Stimulated activated naive CD8-positive, alpha-beta T cell treated with anti-CD3 and anti-CD28 coated beads, Interleukin-15, Interleukin-2, amounts not matched to agents 100 ng/mL and 50 ng/mL, for 24 hours (primary cell): ENCODE results near the gene LPCAT1.

ENCODE experiments used
- H3K27ac Mint-ChIP-seq: one replicate; pipeline ENCODE4 v1.8.0; 2021; ENCODE audit warnings: mild to moderate bottlenecking, mixed read lengths
- H3K27me3 Mint-ChIP-seq: one replicate; pipeline ENCODE4 v1.8.0; 2021; ENCODE audit warnings: mixed read lengths
- H3K36me3 Mint-ChIP-seq: one replicate; pipeline ENCODE4 v1.8.0; 2021; ENCODE audit warnings: low read depth, mixed read lengths
- H3K4me1 Mint-ChIP-seq: one replicate; pipeline ENCODE4 v1.8.0; 2021; ENCODE audit warnings: low read depth, mixed read lengths
- H3K4me3 Mint-ChIP-seq: one replicate; pipeline ENCODE4 v1.8.0; 2021; ENCODE audit warnings: mild to moderate bottlenecking, mixed read lengths
- H3K9me3 Mint-ChIP-seq: one replicate; pipeline ENCODE4 v1.8.0; 2021; ENCODE audit warnings: mixed read lengths

The LPCAT1 gene

GRCh38 chr5:1472964-1473628 is 50.7 kb downstream of the LPCAT1 start:
- Mint-ChIP-seq H3K4me1 (peaks cover 15% of the 10 kb centered on the region), H3K9me3 (no peaks in the 10 kb centered on the region), H3K27ac (no peak overlapping the region), H3K4me3 (no peak overlapping the region), H3K27me3 (no peaks in the 10 kb centered on the region), H3K36me3 (peaks cover 46% of the 10 kb centered on the region)

- peaks cover 15% of the 10 kb centered on the region for H3K4me1 Mint-ChIP-seq
- no peaks in the 10 kb centered on the region for H3K9me3 Mint-ChIP-seq
- no peaks in the 10 kb centered on the region for H3K27me3 Mint-ChIP-seq
- H3K27ac Mint-ChIP-seq = peak overlapping the region; percentile 21
- no peak overlapping the region for H3K4me3 Mint-ChIP-seq
- peaks cover 46% of the 10 kb centered on the region for H3K36me3 Mint-ChIP-seq
These were observed 51.5 kb downstream of the LPCAT1 start for GRCh38 chr5:1471997-1472963.

- Mint-ChIP-seq H3K9me3 (no peaks in the 10 kb centered on the region), H3K4me1 (peaks cover 15% of the 10 kb centered on the region), H3K4me3 (no peak overlapping the region), H3K27me3 (no peaks in the 10 kb centered on the region), H3K36me3 (peaks cover 41% of the 10 kb centered on the region), H3K27ac (no peak overlapping the region)
These were observed 52.4 kb downstream of the LPCAT1 start for GRCh38 chr5:1471240-1471853.

- Mint-ChIP-seq H3K4me3 (no peak overlapping the region), H3K27ac (peak overlapping the region; percentile 45), H3K9me3 (no peaks in the 10 kb centered on the region)
These were observed 53.0 kb downstream of the LPCAT1 start for GRCh38 chr5:1470762-1471211.

GRCh38 chr5:1468629-1469527 is 54.9 kb downstream of the LPCAT1 start:
- H3K27ac Mint-ChIP-seq = no peak overlapping the region
- H3K4me1 Mint-ChIP-seq = peaks cover 15% of the 10 kb centered on the region
- no peaks in the 10 kb centered on the region for H3K27me3 Mint-ChIP-seq
- H3K4me3 Mint-ChIP-seq = no peak overlapping the region
- H3K36me3 Mint-ChIP-seq = peaks cover 49% of the 10 kb centered on the region
- H3K9me3 Mint-ChIP-seq = peaks cover 8% of the 10 kb centered on the region

More at GRCh38 chr5:1470762-1471211, 53.0 kb downstream of the LPCAT1 start:
- peaks cover 43% of the 10 kb centered on the region for H3K36me3 Mint-ChIP-seq
- H3K4me1 Mint-ChIP-seq = peaks cover 15% of the 10 kb centered on the region
- H3K27me3 Mint-ChIP-seq = no peaks in the 10 kb centered on the region

GRCh38 chr5:1468247-1468612 is 55.5 kb downstream of the LPCAT1 start:
- Mint-ChIP-seq H3K27me3 (no peaks in the 10 kb centered on the region), H3K4me3 (no peak overlapping the region), H3K36me3 (peaks cover 48% of the 10 kb centered on the region), H3K9me3 (peaks cover 8% of the 10 kb centered on the region), H3K27ac (no peak overlapping the region), H3K4me1 (peaks cover 15% of the 10 kb centered on the region)

- peaks cover 45% of the 10 kb centered on the region for H3K36me3 Mint-ChIP-seq
- H3K9me3 Mint-ChIP-seq = peaks cover 8% of the 10 kb centered on the region
- no peaks in the 10 kb centered on the region for H3K27me3 Mint-ChIP-seq
- no peak overlapping the region for H3K27ac Mint-ChIP-seq
- peaks cover 15% of the 10 kb centered on the region for H3K4me1 Mint-ChIP-seq
- no peak overlapping the region for H3K4me3 Mint-ChIP-seq
These were observed 56.2 kb downstream of the LPCAT1 start for GRCh38 chr5:1467341-1468246.

- H3K27me3 Mint-ChIP-seq = no peaks in the 10 kb centered on the region
- H3K36me3 Mint-ChIP-seq = peaks cover 47% of the 10 kb centered on the region
- H3K4me3 Mint-ChIP-seq = no peak overlapping the region
- peaks cover 8% of the 10 kb centered on the region for H3K9me3 Mint-ChIP-seq
- peaks cover 15% of the 10 kb centered on the region for H3K4me1 Mint-ChIP-seq
- no peak overlapping the region for H3K27ac Mint-ChIP-seq
These were observed 57.0 kb downstream of the LPCAT1 start for GRCh38 chr5:1466631-1467265.

GRCh38 chr5:1465966-1466471 is 57.7 kb downstream of the LPCAT1 start:
- H3K4me1 Mint-ChIP-seq = peaks cover 15% of the 10 kb centered on the region
- no peaks in the 10 kb centered on the region for H3K27me3 Mint-ChIP-seq
- no peak overlapping the region for H3K27ac Mint-ChIP-seq
- peaks cover 8% of the 10 kb centered on the region for H3K9me3 Mint-ChIP-seq
- no peak overlapping the region for H3K4me3 Mint-ChIP-seq
- peaks cover 46% of the 10 kb centered on the region for H3K36me3 Mint-ChIP-seq

- H3K27me3 Mint-ChIP-seq = no peaks in the 10 kb centered on the region
- H3K36me3 Mint-ChIP-seq = peaks cover 53% of the 10 kb centered on the region
- H3K4me1 Mint-ChIP-seq = peaks cover 7% of the 10 kb centered on the region
- H3K9me3 Mint-ChIP-seq = peaks cover 8% of the 10 kb centered on the region
- no peak overlapping the region for H3K4me3 Mint-ChIP-seq
- no peak overlapping the region for H3K27ac Mint-ChIP-seq
These were observed 58.6 kb downstream of the LPCAT1 start for GRCh38 chr5:1465117-1465516.

GRCh38 chr5:1464511-1464910 is 59.2 kb downstream of the LPCAT1 start:
- peaks cover 58% of the 10 kb centered on the region for H3K36me3 Mint-ChIP-seq
- no peaks in the 10 kb centered on the region for H3K27me3 Mint-ChIP-seq
- peak overlapping the region; percentile 71 for H3K27ac Mint-ChIP-seq
- H3K4me3 Mint-ChIP-seq = no peak overlapping the region
- peaks cover 8% of the 10 kb centered on the region for H3K9me3 Mint-ChIP-seq
- H3K4me1 Mint-ChIP-seq = peaks cover 1% of the 10 kb centered on the region

- H3K36me3 Mint-ChIP-seq = peaks cover 59% of the 10 kb centered on the region
- no peak overlapping the region for H3K4me3 Mint-ChIP-seq
- no peak overlapping the region for H3K27ac Mint-ChIP-seq
- H3K4me1 Mint-ChIP-seq = no peaks in the 10 kb centered on the region
- H3K9me3 Mint-ChIP-seq = peaks cover 8% of the 10 kb centered on the region
- no peaks in the 10 kb centered on the region for H3K27me3 Mint-ChIP-seq
These were observed 59.7 kb downstream of the LPCAT1 start for GRCh38 chr5:1464096-1464446.
